ENCODE data around the gene PPFIA3. TPM values are rescaled to one million over a fixed set of nuclear protein-coding genes. Genes with fewer than 3 reads are reported as not detected.
"Not testable (repeated sequence)": the region's sequence is repeated elsewhere in the genome, so short reads cannot be mapped to it uniquely, and the experiment has no call there.

The PPFIA3 gene
- total RNA-seq, 1 donor from 2014 or later = 10.2 TPM

DNA sequence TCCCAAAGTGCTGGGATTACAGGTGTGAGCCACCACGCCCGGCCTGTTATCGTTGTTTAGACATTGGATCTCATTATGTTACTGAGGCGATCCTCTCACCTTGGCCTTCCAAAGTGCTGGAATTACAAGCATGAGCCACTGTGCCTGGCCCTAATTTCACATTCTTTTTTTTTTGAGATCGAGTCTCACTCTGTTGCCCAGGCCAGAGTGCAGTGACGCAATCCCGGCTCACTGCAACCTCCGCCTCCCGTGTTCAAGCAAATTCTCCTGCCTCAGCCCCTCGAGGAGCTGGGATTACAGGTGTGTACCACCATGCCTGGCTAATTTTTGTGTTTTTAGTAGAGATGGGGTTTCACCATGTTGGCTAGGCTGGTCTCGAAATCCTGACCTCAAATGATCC, 3.9 kb downstream of the PPFIA3 start:
- DNase-seq (ENCODE audit: low read depth) = not testable (repeated sequence)

DNA sequence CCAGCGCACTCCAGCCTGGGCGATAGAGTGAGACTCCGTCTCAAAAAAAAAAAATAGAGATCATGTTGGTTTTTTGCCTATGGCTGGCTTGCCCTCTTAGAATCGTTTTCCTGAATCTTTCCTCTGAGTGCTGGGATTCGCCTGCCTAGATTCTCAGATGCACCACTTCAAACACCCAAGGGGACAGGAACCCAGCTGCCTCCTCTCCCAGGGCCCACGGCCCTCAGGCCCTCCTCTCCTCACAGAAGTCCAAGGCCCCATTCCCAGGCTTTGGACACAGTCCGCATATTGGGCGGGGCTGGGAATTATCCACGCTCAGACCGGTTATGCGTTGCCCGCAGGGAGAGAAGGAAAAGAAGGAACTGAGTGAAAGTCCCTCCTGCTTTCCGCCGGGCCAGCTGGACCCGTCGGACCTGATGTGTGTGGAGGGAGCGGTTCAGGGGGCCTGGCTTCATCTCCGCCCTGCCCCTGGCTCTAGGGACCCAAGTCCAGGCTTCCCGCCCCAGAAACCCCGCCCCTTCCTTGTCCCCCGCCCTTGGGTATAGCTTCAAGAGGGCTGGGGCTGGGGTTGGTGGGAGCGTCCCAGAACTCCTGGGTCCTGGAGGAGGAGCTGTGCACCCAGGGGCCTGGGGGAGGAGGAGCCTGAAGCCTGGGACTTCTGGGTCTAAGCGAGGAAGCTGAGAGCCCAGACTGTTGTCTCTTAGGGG, 5.8 kb downstream of the PPFIA3 start:
- no peak for DNase-seq (ENCODE audit: low read depth)

DNA sequence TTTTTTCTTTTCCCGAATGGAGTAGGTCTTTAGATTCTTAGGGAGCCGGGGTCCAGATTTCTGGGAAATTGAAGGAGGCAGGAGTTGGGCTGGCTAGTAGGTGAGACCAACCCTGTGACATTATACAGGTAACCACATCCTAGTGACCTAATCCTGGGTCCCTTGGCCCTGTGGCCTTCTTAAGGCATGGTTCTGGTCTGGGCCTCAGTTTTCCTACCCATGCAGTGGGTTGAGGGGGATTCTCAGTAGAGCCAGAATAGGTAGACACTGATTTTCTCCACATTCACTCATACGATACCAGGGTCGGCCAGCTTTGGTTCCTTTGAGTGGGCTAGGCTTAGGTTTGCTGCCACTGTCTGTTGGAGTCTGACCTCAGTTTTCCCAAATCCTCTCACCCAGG, 7.2 kb downstream of the PPFIA3 start:
- DNase-seq (ENCODE audit: low read depth) = no peak

DNA sequence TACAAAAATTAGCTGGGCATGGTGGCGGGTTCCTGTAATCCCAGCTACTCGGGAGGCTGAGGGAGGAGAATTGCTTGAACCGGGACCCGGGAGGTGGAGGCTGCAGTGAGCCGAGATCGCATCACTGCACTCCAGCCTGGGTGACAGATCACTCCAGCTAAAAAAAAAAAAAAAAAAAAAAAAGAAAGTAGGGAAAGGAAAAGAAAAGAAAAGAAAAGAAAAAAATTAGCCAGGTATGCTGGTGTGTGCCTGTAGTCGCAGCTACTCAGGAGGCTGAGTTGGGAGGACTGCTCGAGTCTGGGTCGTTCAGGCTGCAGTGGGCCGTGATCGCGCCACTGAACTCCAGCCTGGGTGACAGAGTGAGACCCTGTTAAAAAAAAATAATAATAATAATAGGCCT, 7.9 kb downstream of the PPFIA3 start:
- not testable (repeated sequence) for DNase-seq (ENCODE audit: low read depth)

DNA sequence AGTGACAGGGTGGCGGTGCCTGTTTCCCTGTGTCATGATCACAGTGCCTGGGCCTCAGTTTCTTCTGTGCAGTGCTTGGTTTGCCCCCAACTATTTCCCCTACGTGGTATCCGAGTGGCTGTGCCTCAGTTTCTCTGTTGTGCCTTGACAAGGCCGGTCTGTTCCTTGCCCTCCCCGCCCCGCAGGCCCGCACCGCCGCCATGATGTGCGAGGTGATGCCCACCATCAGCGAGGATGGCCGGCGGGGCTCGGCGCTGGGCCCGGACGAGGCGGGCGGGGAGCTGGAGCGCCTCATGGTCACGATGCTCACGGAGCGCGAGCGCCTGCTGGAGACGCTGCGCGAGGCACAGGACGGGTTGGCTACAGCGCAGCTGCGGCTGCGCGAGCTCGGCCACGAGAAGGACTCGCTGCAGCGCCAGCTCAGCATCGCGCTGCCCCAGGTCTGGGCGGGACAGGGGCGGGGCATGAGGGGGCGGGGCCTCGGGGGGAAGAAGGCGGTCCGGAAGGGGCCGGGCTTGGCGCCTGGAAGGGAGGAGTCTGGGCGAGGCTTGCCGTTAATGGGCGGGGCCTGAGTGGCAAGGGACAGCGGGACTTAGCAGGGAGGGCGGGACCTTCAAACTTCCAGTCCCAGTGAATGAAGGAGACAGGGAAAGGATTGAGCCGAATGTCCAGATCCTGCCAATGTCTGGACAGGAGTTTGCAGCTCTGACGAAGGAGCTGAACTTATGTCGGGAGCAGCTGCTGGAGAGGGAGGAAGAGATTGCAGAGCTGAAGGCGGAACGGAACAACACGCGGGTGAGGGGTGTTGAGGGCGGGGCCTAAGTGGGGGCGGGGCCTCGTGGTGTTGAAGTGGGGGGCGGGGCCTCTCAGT, 8.6 kb downstream of the PPFIA3 start:
- DNase-seq (ENCODE audit: low read depth) = peak; percentile 98

DNA sequence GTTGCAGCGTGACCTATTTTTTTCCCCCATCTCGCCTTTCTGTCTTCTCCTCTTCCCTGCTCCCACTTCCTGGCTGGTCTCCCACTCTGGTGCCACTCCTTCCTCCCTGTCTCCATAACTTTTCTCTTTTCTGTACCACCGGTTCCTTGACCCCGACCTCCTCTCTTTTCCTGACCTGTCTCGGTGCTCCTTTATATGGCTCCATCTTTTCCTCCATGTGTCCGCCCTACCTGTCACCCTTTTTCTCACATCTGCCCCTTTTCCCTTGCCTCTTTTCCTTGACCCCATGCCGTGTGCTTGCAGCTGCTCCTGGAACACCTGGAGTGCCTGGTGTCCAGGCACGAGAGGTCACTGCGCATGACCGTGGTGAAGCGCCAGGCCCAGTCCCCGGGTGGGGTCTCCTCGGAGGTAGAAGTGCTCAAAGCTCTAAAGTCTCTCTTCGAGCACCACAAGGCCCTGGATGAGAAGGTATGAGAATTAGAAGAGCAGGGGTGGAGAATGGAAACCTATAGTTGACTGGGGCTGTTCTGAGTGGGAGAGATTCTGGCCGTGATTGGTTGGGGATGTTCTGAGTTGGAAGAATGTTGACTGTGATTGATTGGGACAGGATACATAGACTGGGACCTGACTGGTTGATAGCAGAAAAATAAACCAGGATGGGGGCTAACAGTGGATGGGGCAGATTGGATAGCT, 9.3 kb downstream of the PPFIA3 start:
- no peak for DNase-seq (ENCODE audit: low read depth)

DNA sequence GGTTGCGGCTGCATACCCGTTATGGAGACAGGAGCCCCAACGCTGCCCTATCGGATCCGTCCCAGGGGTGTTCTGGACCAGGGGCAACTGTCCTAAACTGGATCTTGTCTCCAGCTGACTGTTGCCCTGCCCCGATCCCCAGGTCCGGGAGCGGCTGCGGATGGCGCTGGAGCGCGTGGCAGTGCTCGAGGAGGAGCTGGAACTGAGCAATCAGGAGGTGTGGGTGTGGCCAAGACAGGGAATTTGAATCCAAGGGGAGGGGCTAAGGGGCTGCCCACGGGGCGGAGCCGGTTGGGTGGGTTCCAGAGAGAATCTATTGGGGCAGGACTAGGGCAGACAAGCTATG, 9.9 kb downstream of the PPFIA3 start:
- no peak for DNase-seq (ENCODE audit: low read depth)

DNA sequence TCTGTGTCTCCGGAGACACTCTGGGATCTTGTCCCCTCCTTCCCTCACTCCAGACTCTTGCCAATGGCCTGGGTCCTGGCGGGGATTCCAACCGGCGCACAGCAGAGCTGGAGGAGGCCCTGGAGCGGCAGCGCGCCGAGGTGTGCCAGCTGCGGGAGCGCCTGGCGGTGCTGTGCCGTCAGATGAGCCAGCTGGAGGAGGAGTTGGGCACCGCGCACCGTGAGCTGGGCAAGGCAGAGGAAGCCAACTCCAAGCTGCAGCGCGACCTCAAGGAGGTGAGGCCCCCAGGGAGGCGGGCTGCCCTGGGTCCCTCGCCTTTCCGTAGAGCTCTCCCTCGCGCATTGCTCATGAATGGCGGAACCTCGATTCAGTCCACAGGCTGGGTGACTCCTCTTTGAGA, 11.0 kb downstream of the PPFIA3 start:
- no peak for DNase-seq (ENCODE audit: low read depth)

DNA sequence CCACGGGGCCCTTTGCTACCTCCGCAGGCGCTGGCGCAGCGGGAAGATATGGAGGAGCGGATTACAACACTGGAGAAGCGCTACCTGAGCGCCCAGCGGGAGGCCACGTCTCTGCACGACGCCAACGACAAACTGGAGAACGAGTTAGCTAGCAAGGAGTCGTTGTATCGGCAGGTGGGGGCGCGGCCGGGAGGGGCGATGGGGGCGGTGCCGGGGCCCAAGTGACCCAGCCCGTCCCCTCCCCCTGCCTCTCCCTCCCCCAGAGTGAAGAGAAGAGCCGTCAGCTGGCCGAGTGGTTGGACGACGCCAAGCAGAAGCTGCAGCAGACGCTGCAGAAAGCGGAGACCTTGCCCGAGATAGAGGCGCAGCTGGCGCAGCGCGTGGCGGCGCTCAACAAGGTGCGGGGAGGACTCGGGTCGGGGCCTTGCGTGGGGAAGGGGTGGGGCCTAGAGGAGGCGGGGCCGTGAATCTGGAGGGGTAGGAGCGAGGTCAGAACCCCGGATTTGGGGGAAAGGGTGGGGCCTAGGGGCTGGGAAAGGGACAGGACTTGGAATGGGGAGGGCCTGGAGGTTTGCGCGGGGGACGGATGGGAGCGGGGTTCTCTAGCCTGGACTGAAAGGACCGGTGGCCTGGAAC, 13.7 kb downstream of the PPFIA3 start:
- DNase-seq (ENCODE audit: low read depth) = no peak

DNA sequence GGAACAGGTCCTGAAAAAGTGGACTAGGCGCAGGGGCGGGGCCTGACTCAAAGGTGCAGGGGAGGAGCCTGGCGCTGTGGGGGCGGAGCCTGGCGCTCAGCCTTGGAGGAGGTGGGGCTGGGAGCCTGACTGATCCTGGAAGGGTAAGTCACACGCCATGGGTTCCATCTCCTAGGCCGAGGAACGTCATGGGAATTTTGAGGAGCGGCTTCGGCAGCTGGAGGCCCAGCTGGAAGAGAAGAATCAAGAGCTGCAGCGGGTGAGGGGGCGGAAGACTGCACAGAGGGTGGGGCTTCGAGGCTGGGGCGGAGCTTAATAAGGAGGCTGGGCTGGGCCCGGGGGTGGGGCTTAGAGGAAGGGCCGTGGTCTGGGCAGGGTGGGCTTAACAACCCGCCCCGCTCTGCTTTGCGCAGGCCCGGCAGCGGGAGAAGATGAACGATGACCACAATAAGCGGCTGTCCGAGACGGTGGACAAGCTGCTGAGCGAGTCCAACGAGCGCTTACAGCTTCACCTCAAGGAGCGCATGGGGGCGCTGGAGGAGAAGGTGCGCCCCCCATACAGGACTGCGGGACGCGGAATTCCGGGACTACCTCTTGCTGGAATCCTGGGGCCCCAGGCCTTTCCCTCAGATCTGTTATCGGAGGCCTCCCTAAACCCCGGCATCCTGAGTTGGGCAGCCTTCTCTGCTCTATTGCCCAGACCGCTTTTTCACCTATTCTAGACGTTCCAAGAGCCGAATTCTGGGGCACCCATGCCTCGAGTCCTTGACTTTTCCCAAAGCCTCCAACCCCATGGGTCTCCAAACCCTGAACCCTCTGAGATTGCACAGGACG, 14.5 kb downstream of the PPFIA3 start:
- DNase-seq (ENCODE audit: low read depth) = no peak

DNA sequence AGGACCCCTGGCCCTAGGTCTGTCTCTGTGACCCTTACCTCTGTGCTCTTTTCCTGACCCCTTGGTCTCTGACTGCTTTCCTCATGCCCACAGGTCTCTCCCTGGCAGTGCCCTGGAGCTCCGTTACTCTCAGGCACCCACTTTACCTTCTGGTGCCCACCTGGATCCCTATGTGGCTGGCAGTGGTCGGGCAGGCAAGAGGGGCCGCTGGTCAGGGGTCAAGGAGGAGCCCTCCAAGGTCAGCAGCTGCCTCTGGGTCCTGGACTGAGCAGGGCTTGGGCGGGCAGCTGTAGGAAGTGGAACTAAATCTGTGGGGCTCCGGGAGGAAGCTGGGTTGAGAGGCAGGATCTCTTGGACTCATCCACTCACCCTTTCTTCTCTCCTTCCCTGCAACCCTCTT, 16.3 kb downstream of the PPFIA3 start:
- DNase-seq (ENCODE audit: low read depth) = no peak

DNA sequence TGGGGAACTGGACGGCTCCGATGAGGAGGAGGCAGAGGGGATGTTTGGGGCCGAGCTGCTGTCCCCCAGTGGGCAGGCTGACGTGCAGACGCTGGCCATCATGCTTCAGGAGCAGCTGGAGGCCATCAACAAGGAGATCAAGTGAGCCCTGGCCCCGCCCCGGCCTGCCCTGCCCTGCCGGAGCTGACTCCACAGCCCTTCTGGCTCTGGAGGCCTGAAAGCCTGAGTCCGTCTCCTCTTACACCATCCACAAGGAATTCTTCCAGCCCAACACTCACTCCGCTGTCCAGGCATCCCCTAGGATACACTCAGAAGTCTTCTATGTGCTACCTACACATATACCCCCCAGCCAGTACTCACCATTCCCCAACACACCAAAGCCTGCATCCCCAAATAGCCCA, 17.4 kb downstream of the PPFIA3 start:
- peak; percentile 83 for DNase-seq (ENCODE audit: low read depth)

DNA sequence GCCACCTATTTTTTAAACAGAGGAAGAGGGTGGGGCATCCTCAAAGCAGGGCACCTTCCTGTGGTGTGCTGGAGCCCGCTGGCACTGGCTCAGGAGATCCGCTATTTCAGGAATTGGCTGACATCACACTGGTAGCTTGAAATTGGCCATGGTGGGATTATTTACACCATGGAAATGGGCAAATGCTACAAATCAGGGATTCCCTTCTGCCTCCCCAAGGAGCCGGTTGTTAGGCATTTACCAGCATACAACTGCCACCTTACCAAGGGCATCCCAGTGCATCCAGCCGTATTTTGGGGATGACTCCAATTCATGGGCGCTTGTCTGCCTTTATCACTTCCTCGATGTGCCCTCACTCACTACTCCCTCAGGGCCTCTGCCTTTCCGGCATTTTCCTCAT, 21.6 kb downstream of the PPFIA3 start:
- no peak for DNase-seq (ENCODE audit: low read depth)

DNA sequence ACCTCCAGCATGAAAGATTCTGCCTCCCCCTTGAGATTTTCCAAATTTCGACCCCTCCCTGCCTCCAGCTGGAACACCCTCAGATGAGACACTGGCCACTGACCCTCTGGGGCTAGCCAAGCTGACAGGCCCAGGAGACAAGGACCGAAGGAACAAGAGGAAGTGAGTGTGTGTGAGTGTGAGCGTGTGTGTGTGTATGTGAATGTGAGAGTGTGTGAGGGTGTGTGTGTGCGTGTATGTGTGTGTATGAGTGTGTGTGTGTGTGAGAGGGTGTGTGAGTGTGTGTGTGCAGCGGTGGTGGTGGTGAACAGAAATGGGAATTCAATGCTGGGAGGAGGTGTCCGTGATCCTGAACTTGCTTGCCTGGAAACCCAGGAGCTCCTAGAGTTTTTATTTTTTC, 22.0 kb downstream of the PPFIA3 start:
- DNase-seq (ENCODE audit: low read depth) = no peak

DNA sequence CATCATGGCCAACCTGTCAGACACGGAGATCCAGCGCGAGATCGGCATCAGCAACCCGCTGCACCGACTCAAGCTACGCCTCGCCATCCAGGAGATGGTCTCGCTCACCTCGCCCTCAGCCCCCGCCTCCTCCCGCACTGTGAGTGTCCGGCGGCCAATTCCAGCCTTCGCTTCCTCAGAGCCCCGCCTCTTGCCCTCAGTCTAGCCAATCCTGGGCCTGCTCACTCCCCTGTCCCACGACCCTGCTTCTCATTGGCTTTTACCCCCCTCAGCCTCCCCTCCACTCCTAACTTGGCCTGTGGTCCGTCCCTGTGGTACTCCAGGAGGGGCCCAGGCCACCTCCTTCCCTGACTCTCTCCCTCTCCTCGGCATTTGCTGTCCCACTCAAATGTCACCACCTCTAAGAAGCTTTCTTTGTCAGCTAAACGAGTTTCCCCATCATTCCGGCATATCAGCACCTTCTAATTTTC, 23.6 kb downstream of the PPFIA3 start:
- peak; percentile 95 for DNase-seq (ENCODE audit: low read depth)

DNA sequence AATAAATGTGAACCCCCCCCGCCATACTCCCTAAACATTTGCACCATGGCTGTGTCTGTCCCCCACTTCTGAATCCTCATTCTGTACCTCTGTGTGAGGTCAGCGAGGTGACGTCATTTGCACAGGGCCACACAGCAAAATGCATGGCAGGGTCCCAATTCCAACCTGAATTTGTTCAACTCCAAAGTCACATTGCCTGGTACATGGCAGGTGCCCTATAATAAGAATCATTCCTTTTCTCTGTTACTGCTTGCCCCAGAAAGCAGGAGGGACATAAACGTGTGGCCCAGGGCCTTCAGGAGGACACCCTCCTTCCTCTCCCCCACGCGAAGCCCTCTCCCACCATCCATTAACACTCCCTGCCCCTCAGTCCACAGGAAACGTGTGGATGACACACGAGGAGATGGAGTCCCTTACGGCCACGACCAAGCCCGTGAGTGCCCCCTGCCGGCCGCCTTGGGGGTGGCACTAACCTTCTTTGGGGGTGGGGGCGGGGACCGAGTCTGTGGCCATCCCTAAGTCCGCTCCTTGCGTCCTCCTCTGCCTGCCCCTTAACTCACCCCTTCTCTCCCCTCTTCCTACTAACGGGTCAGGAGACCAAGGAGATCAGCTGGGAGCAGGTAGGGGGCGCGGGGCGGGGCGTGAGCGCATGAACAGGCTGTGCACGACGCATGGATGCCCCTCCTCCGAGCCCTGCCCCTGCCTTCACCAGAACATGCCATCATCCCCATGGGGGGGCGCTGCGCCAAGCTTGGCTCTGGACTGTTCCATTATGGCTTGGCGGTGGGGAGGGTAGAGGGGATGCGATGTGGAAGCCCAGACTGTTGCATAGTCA, 26.4 kb downstream of the PPFIA3 start:
- peak; percentile 75 for DNase-seq (ENCODE audit: low read depth)

DNA sequence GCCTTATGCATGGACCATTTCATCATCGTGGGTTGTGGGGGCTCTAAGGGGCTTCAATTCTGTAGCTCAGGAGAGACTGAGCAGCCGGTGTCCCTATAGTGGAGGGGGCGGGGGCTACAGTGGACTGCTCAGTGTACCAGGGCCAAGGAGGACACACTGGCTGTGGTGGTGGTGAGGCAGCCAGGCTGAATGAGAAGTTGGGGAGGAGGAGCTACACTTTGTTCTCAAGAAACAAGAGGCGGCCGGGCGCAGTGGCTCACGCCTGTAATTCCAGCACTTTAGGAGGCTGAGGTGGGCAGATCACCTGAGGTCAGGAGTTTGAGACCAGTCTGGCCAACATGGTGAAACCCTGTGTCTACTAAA, 27.0 kb downstream of the PPFIA3 start:
- DNase-seq (ENCODE audit: low read depth) = not testable (repeated sequence)

DNA sequence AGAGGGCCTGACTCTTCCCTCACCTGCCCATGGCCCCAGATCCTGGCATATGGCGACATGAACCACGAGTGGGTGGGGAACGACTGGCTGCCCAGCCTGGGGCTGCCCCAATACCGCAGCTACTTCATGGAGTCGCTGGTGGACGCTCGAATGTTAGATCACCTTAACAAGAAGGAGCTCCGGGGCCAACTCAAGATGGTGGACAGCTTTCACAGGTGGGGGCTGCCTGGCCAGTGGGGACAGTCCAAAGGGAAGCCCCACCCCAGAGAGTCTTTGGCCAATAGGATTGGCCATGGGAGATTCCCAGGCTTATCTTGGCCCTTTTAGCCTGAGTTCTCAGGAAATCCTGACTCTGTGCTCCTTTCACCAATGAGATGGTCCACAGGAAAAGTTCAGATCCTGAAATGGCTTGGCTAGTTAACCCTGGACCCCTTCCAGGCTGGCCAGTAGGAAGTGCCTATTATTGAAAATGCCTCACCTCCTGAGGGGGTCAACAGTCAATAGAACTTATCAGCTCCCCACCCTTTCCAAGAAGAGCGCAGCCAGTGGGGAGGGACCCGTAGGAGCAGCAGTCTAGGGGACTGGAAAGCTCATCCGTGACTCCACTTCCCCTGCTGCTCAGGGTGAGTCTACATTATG, 28.8 kb downstream of the PPFIA3 start:
- DNase-seq (ENCODE audit: low read depth) = no peak
